H9 (cell line): ENCODE results near the gene ENDOV. TPM values are rescaled to one million over a fixed set of nuclear protein-coding genes. Genes with fewer than 3 reads are reported as not detected.
A peak's percentile ranks its signal among the peaks of the same experiment; 100 is the strongest.

Experiments
- DNase-seq: peaks from one replicate; pipeline ENCODE4 v3.0.0-alpha.2; 2017
- H2AFZ ChIP-seq: one replicate; pipeline ENCODE4 v1.6.1; 2013; ENCODE audit warnings: mild to moderate bottlenecking, low read length, control low read depth, moderate library complexity
- H2AK5ac ChIP-seq: 2 replicates; pipeline ENCODE4 v1.6.1; 2013; ENCODE audit warnings: low read length, control low read depth, mixed read lengths; ENCODE audit not compliant: insufficient read length
- H2BK120ac ChIP-seq: one replicate; pipeline ENCODE4 v1.6.1; 2013; ENCODE audit warnings: low read depth, mild to moderate bottlenecking, low read length, control low read depth, inconsistent platforms; ENCODE audit not compliant: poor library complexity, severe bottlenecking
- H2BK12ac ChIP-seq: 2 replicates; pipeline ENCODE4 v1.6.1; 2013; ENCODE audit warnings: low read length, control low read depth, mixed read lengths, low read depth; ENCODE audit not compliant: insufficient read length
- H2BK15ac ChIP-seq: 2 replicates; pipeline ENCODE4 v1.6.1; 2013; ENCODE audit warnings: low read depth, low read length, control low read depth
- H2BK20ac ChIP-seq: one replicate; pipeline ENCODE4 v1.6.1; 2013; ENCODE audit warnings: low read depth, mild to moderate bottlenecking, low read length, control low read depth, inconsistent platforms; ENCODE audit not compliant: poor library complexity, severe bottlenecking
- H2BK5ac ChIP-seq: 2 replicates; pipeline ENCODE4 v1.6.1; 2013; ENCODE audit warnings: low read length, control low read depth, mixed read lengths; ENCODE audit not compliant: insufficient read length
- H3K14ac ChIP-seq: 2 replicates; pipeline ENCODE4 v1.6.1; 2013; ENCODE audit warnings: low read length, control low read depth; ENCODE audit not compliant: insufficient read depth
- H3K18ac ChIP-seq: 2 replicates; pipeline ENCODE4 v1.6.1; 2013; ENCODE audit warnings: low read depth, mild to moderate bottlenecking, mixed read lengths, low read length, control low read depth; ENCODE audit not compliant: insufficient read length
- H3K23ac ChIP-seq: 2 replicates; pipeline ENCODE4 v1.6.1; 2013; ENCODE audit warnings: low read length, control low read depth, mixed read lengths, low read depth; ENCODE audit not compliant: insufficient read length
- H3K23me2 ChIP-seq: 2 replicates; pipeline ENCODE4 v1.6.1; 2013; ENCODE audit warnings: low read depth, mild to moderate bottlenecking, mixed read lengths, low read length, control low read depth; ENCODE audit not compliant: insufficient read length, poor library complexity, severe bottlenecking
- H3K27ac ChIP-seq: 2 replicates; pipeline ENCODE4 v1.5.1; 2013; ENCODE audit warnings: low read length, control low read depth, mixed read lengths, low read depth; ENCODE audit not compliant: insufficient read length
- H3K27me3 ChIP-seq: 2 replicates; pipeline ENCODE4 v1.6.1; 2013; ENCODE audit warnings: low read length, control low read depth, inconsistent platforms; ENCODE audit not compliant: insufficient read depth
- H3K4ac ChIP-seq: 2 replicates; pipeline ENCODE4 v1.6.1; 2013; ENCODE audit warnings: low read depth, mild to moderate bottlenecking, control low read depth, inconsistent platforms, low read length, moderate library complexity
- H3K4me1 ChIP-seq: 2 replicates; pipeline ENCODE4 v1.6.1; 2013; ENCODE audit warnings: low read length, control low read depth, inconsistent platforms; ENCODE audit not compliant: insufficient read depth
- H3K4me2 ChIP-seq: 2 replicates; pipeline ENCODE4 v1.6.1; 2013; ENCODE audit warnings: low read length, control low read depth, mixed read lengths; ENCODE audit not compliant: insufficient read length, insufficient read depth
- H3K56ac ChIP-seq: 2 replicates; pipeline ENCODE4 v1.6.1; 2013; ENCODE audit warnings: low read depth, mild to moderate bottlenecking, mixed read lengths, low read length, control low read depth; ENCODE audit not compliant: insufficient read length
- H3K79me1 ChIP-seq: 2 replicates; pipeline ENCODE4 v1.6.1; 2013; ENCODE audit warnings: low read depth, mild to moderate bottlenecking, moderate library complexity, low read length, control low read depth, inconsistent platforms; ENCODE audit not compliant: insufficient read depth, poor library complexity, severe bottlenecking
- H3K79me2 ChIP-seq: 2 replicates; pipeline ENCODE4 v1.6.1; 2013; ENCODE audit warnings: low read length, control low read depth, inconsistent platforms; ENCODE audit not compliant: insufficient read depth
- H3K9ac ChIP-seq: 2 replicates; pipeline ENCODE4 v1.6.1; 2013; ENCODE audit warnings: low read length, control low read depth, mixed read lengths; ENCODE audit not compliant: insufficient read length; ENCODE audit errors: extremely low read depth
- H3K9me3 ChIP-seq: one replicate; pipeline ENCODE4 v1.6.1; 2013; ENCODE audit warnings: low read depth, low read length, inconsistent platforms; ENCODE audit not compliant: control insufficient read depth
- H3T11ph ChIP-seq: one replicate; pipeline ENCODE4 v1.6.1; 2013; ENCODE audit warnings: mild to moderate bottlenecking, low read length, control low read depth, inconsistent platforms
- H4K20me1 ChIP-seq: one replicate; pipeline ENCODE4 v1.6.1; 2013; ENCODE audit not compliant: control insufficient read depth, insufficient read length, insufficient read depth
- H4K5ac ChIP-seq: 2 replicates; pipeline ENCODE4 v1.6.1; 2013; ENCODE audit warnings: low read depth, mild to moderate bottlenecking, mixed read lengths, low read length, control low read depth; ENCODE audit not compliant: insufficient read length
- H4K8ac ChIP-seq: replicated peaks from 2 replicates; pipeline ENCODE4 v1.6.1; 2013; ENCODE audit warnings: low read length, control low read depth, mixed read lengths, low read depth; ENCODE audit not compliant: insufficient read length
- H4K91ac ChIP-seq: 2 replicates; pipeline ENCODE4 v1.6.1; 2013; ENCODE audit warnings: low read depth, mild to moderate bottlenecking, moderate library complexity, mixed read lengths, low read length, control low read depth; ENCODE audit not compliant: insufficient read length
- H3K27ac Mint-ChIP-seq, 3 experiments: 2 replicates in 2 of 3; 3 replicates in 1 of 3; pipeline ENCODE4 v1.8.0; 2020 to 2021; ENCODE audit warnings: mixed read lengths in 3 of 3, mild to moderate bottlenecking in 1 of 3, moderate library complexity in 1 of 3
- H3K27me3 Mint-ChIP-seq: 2 replicates; pipeline ENCODE4 v1.8.0; 2021; ENCODE audit warnings: low read depth, mild to moderate bottlenecking, moderate library complexity, mixed read lengths
- H3K36me3 Mint-ChIP-seq, 3 experiments: 2 replicates in 2 of 3; 3 replicates in 1 of 3; pipeline ENCODE4 v1.8.0; 2020 to 2021; ENCODE audit warnings: low read depth in 3 of 3, mixed read lengths in 3 of 3; ENCODE audit not compliant: insufficient read depth in 1 of 3
- H3K4me1 Mint-ChIP-seq, 2 experiments: 2 replicates each; pipeline ENCODE4 v1.8.0; 2020; ENCODE audit warnings: mixed read lengths in 2 of 2
- H3K4me3 Mint-ChIP-seq, 2 experiments: 2 replicates in 1 of 2; 3 replicates in 1 of 2; pipeline ENCODE4 v1.8.0; 2020 to 2021; ENCODE audit warnings: mild to moderate bottlenecking in 2 of 2, mixed read lengths in 2 of 2, moderate library complexity in 1 of 2
- H3K9me3 Mint-ChIP-seq, 2 experiments: 2 replicates in 1 of 2; 3 replicates in 1 of 2; pipeline ENCODE4 v1.8.0; 2020; ENCODE audit warnings: mild to moderate bottlenecking in 2 of 2, mixed read lengths in 2 of 2, moderate library complexity in 1 of 2
- WGBS: extraction: QIAGEN DNeasy Blood & Tissue Kit; methylation state at CpG from one replicate; pipeline ENCODE4 v1.1.7; 2013; ENCODE audit warnings: missing lambda C conversion rate, low lambda C conversion rate, mixed read lengths; ENCODE audit not compliant: insufficient read length; ENCODE audit errors: extremely low coverage; 5-methylcytosine and 5-hydroxymethylcytosine counted together
- total RNA-seq: library from RNA; stranded (reverse); gene quantifications from 2 replicates; pipeline ENCODE4 v1.2.1, GENCODE V29; 2021
- TF ChIP-seq, protein P1 (sequence below): fragments of 200-600 bp; sonication (generic); conservative IDR thresholded peaks from 3 replicates; pipeline ENCODE4 v1.8.0; 2021; ENCODE audit warnings: antibody characterized with exemption, mild to moderate bottlenecking

ENDOV gene
- total RNA-seq, 1 experiment from 2014 or later = 17.1 TPM

DNA sequence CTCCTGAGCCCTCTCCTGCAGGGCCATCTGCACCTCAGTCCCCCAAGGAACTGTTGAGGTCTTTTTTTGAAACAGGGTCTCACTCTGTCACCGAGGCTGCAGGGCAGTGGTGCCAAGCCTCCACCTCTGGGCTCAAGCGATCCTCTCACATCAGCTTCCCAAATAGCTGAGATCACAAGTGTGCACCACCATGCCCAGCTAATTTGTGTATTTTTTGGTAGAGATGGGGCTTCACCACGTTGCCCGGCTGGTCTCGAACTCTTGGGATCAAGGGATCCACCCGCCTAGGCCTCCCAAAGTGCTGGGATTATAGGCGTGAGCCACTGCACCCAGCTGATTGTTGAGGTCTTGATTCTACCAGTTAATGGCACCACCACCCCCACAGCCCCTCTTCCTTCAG, 27.9 kb upstream of the ENDOV start:
- no peak overlapping the region for H4K8ac ChIP-seq
- Mint-ChIP-seq H3K27ac (peak overlapping the region in 1 of 3 experiments; percentile 65; a peak in 2 of 7 replicates), H3K36me3 (peaks cover 11 to 69% (median 69%) of the 10 kb centered on the region in 3 experiments; a peak in 6 of 7 replicates), H3K4me1 (peaks cover 0 to 4% of the 10 kb centered on the region in 2 experiments; a peak in 1 of 4 replicates), H3K4me3 (no peak overlapping the region), H3K27me3 (no peaks in the 10 kb centered on the region), H3K9me3 (no peaks in the 10 kb centered on the region)
- H3K79me1 ChIP-seq = no peaks in the 10 kb centered on the region
- WGBS = no CpG with 5 or more reads among the region's 7 CpGs
- H2AFZ ChIP-seq = no peak overlapping the region
- no peak overlapping the region for H3K23ac ChIP-seq
- no peak for DNase-seq
- H3K79me2 ChIP-seq = no peaks in the 10 kb centered on the region
- TF ChIP-seq, protein P1, sequence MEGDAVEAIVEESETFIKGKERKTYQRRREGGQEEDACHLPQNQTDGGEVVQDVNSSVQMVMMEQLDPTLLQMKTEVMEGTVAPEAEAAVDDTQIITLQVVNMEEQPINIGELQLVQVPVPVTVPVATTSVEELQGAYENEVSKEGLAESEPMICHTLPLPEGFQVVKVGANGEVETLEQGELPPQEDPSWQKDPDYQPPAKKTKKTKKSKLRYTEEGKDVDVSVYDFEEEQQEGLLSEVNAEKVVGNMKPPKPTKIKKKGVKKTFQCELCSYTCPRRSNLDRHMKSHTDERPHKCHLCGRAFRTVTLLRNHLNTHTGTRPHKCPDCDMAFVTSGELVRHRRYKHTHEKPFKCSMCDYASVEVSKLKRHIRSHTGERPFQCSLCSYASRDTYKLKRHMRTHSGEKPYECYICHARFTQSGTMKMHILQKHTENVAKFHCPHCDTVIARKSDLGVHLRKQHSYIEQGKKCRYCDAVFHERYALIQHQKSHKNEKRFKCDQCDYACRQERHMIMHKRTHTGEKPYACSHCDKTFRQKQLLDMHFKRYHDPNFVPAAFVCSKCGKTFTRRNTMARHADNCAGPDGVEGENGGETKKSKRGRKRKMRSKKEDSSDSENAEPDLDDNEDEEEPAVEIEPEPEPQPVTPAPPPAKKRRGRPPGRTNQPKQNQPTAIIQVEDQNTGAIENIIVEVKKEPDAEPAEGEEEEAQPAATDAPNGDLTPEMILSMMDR = no peak
- H3K23me2 ChIP-seq = no peaks in the 10 kb centered on the region
- H3T11ph ChIP-seq = no peak overlapping the region
- no peaks in the 10 kb centered on the region for H4K20me1 ChIP-seq
- H3K4ac ChIP-seq = no peak overlapping the region
- no peaks in the 10 kb centered on the region for H3K9me3 ChIP-seq
- no peak overlapping the region for H2BK120ac ChIP-seq
- no peak overlapping the region for H3K27ac ChIP-seq
- no peak overlapping the region for H3K9ac ChIP-seq
- no peak overlapping the region for H2AK5ac ChIP-seq
- no peak overlapping the region for H2BK12ac ChIP-seq
- no peak overlapping the region for H2BK5ac ChIP-seq
- H4K5ac ChIP-seq = no peak overlapping the region
- no peak overlapping the region for H3K4me2 ChIP-seq
- H3K18ac ChIP-seq = no peak overlapping the region
- H2BK20ac ChIP-seq = no peak overlapping the region
- no peaks in the 10 kb centered on the region for H3K27me3 ChIP-seq
- no peak overlapping the region for H3K56ac ChIP-seq
- H3K14ac ChIP-seq = no peak overlapping the region
- H3K4me1 ChIP-seq = no peaks in the 10 kb centered on the region
- H2BK15ac ChIP-seq = no peak overlapping the region
- H4K91ac ChIP-seq = no peak overlapping the region
